Prostate gland (tissue), 2 donors: ENCODE data around the gene SLC34A1.
"Not testable (repeated sequence)": the region's sequence is repeated elsewhere in the genome, so short reads cannot be mapped to it uniquely, and the experiment has no call there.

Experiments used
- CTCF ChIP-seq, 4 experiments: fragments of 200-600 bp in 2 of 4; fragments of 450-650 bp in 2 of 4; sonication (generic) in 2 of 4; IDR thresholded peaks; 1 replicate in 3 of 4; 2 replicates in 1 of 4; pipeline ENCODE4 v1.5.1; 2016 to 2019; ENCODE audit warnings: antibody characterized with exemption in 4 of 4, mild to moderate bottlenecking in 2 of 4, moderate library complexity in 2 of 4
- POLR2AphosphoS5 ChIP-seq: sonication (generic); formaldehyde crosslinking; IDR thresholded peaks from one replicate; pipeline ENCODE4 v1.6.1; 2017; ENCODE audit warnings: antibody characterized with exemption

DNA sequence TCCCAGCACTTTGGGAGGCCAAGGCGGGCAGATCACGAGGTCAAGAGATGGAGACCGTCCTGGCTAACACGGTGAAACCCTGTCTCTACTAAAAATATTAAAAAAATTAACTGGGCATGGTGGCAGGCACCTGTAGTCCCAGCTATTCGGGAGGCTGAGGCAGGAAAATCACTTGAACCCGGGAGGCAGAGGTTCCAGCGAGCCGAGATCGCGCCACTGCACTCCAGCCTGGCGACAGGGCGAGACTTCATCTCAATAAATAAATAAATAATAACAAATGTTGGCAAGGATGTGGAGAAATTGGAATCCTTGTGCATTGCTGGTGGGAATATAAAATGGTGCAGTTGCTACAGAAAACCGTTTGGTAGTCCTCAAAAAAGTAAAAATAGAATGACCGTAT is 41.2 kb upstream of the SLC34A1 start:
- TF ChIP-seq CTCF (IDR thresholded peaks at IDR 0.05); POLR2AphosphoS5: not testable (repeated sequence)
